ENCODE results near the gene BLVRA. TPM values are rescaled to one million over a fixed set of nuclear protein-coding genes. Genes with fewer than 3 reads are reported as not detected.
"Not testable (repeated sequence)": the region's sequence is repeated elsewhere in the genome, so short reads cannot be mapped to it uniquely, and the experiment has no call there.

Gene BLVRA
- total RNA-seq, 1 donor from 2014 or later: 48.1 TPM

DNA sequence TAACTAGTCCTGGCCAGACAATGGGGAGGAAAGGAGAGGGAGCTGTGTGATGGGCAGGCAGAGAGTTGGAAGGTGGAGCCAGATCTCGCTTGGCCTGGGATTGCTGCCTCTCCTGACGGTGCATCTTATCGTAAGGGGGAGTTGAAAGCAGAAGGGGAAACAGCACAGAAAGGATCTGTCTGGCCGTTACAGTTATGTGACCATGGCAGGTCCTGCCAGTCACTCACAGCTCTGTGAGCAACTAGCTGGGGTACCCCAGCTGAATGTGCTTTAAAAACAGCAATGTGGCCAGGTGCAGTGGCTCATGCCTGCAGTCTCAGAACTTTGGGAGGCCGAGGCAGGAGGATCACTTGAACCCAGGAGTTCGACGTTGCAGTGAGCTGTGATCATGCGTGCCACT is 8.1 kb downstream of the BLVRA start:
- Mint-ChIP-seq H3K4me1 (ENCODE audit: low read depth) (peaks cover 24% of the 10 kb centered on the region), H3K27ac (no peak overlapping the region), H3K4me3 (no peak overlapping the region), H3K9me3 (no peaks in the 10 kb centered on the region), H3K27me3 (ENCODE audit: insufficient read depth) (no peaks in the 10 kb centered on the region), H3K36me3 (ENCODE audit: low read depth) (peaks cover 6% of the 10 kb centered on the region)
- intact Hi-C loops (cut with micrococcal nuclease): no loop called here
- no peak for DNase-seq (ENCODE audit: low spot score)

DNA sequence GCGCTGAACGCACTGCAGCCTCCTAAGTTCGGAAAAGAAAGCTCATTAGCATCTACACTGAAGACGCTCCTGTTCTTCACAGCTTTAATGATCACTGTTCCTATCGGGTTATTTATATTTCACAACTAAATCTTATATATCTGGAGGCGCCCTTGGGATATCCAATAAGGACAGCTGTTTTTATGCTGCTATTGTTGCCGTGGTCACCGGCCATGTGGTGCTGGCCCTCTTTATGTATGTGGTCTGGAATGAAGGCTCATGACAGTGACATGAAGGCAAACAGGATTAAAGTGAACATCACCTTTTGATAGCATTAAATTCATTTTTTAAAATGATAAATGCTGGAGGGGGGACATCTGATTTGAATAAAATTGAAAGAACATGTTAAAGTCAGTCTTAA is 8.8 kb downstream of the BLVRA start:
- Mint-ChIP-seq H3K9me3 (no peaks in the 10 kb centered on the region), H3K36me3 (ENCODE audit: low read depth) (peaks cover 7% of the 10 kb centered on the region), H3K27ac (no peak overlapping the region), H3K4me1 (ENCODE audit: low read depth) (peaks cover 24% of the 10 kb centered on the region), H3K4me3 (no peak overlapping the region), H3K27me3 (ENCODE audit: insufficient read depth) (no peaks in the 10 kb centered on the region)
- no peak for DNase-seq (ENCODE audit: low spot score)
- intact Hi-C loops (cut with micrococcal nuclease): no loop called here

DNA sequence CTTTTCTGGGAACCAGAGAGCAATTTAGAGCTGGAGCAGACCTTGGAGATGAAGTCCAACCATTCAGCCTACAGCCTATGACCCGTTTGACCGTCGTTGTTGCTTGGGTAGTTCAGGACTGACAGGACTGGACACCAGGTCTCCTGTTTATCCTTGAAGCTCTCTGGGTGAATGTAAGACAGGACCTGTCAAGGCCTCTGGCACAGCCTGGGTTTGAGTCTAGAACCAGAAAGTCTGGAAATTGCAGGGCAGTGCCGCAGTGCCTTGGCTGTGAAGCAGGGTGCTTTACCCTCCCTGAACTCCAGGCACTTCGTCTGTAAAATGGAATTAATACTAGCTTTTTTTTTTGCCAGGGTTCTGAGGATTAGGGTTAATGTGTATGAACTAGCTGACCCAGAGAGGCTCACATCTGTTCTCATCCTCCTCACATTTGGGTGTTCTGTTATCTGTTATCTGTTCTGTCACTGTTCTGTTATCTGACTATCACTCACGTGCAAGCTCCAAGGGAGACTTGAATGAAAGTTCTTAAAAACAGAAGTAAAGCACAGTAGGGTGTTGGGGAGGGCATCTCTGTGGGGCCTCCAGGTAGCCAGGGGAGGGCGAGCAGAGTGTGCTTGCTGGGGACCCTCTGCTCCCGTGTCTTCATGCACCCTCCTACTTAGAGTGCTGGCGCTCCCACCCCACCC is 9.9 kb downstream of the BLVRA start:
- Mint-ChIP-seq H3K27ac (no peak overlapping the region), H3K27me3 (ENCODE audit: insufficient read depth) (no peaks in the 10 kb centered on the region), H3K9me3 (no peaks in the 10 kb centered on the region), H3K4me3 (no peak overlapping the region), H3K36me3 (ENCODE audit: low read depth) (peaks cover 11% of the 10 kb centered on the region), H3K4me1 (ENCODE audit: low read depth) (peaks cover 17% of the 10 kb centered on the region)
- no peak for DNase-seq (ENCODE audit: low spot score)
- intact Hi-C loops (cut with micrococcal nuclease): no loop called here

DNA sequence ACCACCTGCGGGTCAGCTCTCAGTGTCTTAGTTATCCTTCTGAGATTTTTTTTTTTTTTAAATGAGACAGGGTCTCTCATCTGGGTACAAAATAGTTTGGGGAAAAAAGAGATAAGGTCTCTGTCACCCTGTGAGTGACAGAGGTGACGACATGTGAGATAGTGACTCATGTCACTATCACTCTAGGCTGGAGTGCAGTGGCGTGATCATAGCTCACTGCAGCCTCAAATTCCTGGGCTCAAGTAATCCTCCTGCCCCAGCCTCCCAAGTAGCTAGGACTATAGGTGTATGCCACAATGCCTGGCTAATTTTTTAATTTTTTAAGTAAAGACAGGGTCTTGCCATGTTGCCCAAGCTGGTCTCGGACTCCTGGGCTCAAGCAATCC is 10.4 kb downstream of the BLVRA start:
- H3K27ac Mint-ChIP-seq: no peak overlapping the region
- no peaks in the 10 kb centered on the region for H3K27me3 Mint-ChIP-seq (ENCODE audit: insufficient read depth)
- H3K36me3 Mint-ChIP-seq (ENCODE audit: low read depth): peaks cover 13% of the 10 kb centered on the region
- no peak for DNase-seq (ENCODE audit: low spot score)
- H3K9me3 Mint-ChIP-seq: no peaks in the 10 kb centered on the region
- peaks cover 12% of the 10 kb centered on the region for H3K4me1 Mint-ChIP-seq (ENCODE audit: low read depth)
- intact Hi-C loops (cut with micrococcal nuclease): no loop called here
- no peak overlapping the region for H3K4me3 Mint-ChIP-seq

DNA sequence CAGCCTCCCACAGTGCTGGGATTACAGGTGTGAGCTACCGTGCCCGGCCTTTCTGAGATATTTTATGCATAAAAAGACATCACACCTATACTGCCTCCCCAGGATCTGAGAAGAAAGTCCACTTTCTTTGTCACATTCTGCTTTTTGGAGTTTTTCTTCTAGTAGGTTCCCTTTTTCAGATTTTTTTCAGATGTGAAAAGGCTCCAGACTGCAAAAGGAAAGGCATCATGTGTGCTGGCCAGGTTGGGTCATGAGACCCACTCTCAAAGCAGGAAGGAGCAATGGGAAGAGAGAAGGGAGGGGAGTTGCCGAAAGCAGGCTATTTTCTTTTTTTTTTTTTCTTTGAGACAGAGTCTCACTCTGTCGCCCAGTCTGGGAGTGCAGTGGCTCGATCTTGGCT is 10.8 kb downstream of the BLVRA start:
- peaks cover 8% of the 10 kb centered on the region for H3K4me1 Mint-ChIP-seq (ENCODE audit: low read depth)
- no peak for DNase-seq (ENCODE audit: low spot score)
- no peaks in the 10 kb centered on the region for H3K27me3 Mint-ChIP-seq (ENCODE audit: insufficient read depth)
- H3K36me3 Mint-ChIP-seq (ENCODE audit: low read depth): peaks cover 13% of the 10 kb centered on the region
- intact Hi-C loops (cut with micrococcal nuclease): no loop called here
- no peak overlapping the region for H3K27ac Mint-ChIP-seq
- no peaks in the 10 kb centered on the region for H3K9me3 Mint-ChIP-seq
- H3K4me3 Mint-ChIP-seq: no peak overlapping the region

DNA sequence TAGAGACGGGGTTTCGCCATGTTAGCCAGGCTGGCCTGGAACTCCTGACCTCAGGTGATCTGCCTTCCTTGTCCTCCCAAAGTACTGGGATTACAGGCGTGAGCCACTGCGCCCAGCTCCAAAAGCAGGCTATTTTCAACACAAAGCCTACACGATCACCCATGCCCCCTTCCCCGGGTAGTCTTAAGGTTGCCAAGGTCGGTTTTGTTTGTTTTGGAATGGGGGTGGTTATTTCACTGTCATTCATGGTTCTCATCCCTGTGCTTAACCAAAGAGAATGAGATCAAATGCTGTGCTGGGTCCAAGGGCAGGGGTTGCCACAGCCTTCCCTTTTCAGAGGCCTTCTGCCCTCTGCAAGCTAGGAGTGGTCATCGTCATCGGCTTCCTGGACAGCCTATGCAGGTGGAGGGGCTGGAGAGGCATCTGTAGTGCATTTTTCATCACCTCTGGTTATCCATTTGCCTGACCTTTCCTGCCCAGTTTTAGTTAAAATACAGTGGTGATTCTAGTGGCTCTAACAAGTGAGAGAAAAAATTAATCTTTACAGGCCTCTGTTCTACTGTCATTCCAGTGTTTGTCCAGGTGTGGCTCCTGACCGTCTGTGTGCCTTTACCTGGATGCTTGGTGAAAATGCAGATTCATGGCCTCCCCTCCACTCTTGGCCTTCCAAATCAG is 11.4 kb downstream of the BLVRA start:
- H3K9me3 Mint-ChIP-seq: no peaks in the 10 kb centered on the region
- peaks cover 13% of the 10 kb centered on the region for H3K36me3 Mint-ChIP-seq (ENCODE audit: low read depth)
- no peak overlapping the region for H3K4me3 Mint-ChIP-seq
- no peak for DNase-seq (ENCODE audit: low spot score)
- H3K4me1 Mint-ChIP-seq (ENCODE audit: low read depth): peaks cover 1% of the 10 kb centered on the region
- H3K27me3 Mint-ChIP-seq (ENCODE audit: insufficient read depth): no peaks in the 10 kb centered on the region
- H3K27ac Mint-ChIP-seq: no peak overlapping the region
- intact Hi-C loops (cut with micrococcal nuclease): no loop called here

DNA sequence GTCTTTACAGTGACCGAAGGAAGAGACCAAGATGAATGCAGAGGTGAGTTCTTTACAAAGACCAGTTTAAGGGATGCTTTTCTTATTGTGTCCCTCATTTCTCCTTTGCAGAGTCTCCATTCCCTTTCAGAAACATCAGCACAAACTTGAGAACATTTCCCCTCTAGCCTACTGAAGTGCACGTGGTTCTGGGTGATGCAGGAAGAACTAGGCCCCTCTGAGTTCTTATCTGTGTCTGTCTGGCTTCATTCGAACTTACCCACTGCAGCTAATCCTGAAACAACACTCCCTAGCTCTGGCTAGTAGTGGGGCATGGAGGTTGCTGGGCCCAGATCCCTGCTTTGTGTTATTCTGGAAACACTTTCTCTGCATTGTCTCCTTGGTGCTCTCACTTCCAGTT is 12.6 kb downstream of the BLVRA start:
- H3K36me3 Mint-ChIP-seq (ENCODE audit: low read depth): peaks cover 13% of the 10 kb centered on the region
- no peaks in the 10 kb centered on the region for H3K9me3 Mint-ChIP-seq
- no peak overlapping the region for H3K4me3 Mint-ChIP-seq
- DNase-seq (ENCODE audit: low spot score): no peak
- H3K4me1 Mint-ChIP-seq (ENCODE audit: low read depth): no peaks in the 10 kb centered on the region
- H3K27me3 Mint-ChIP-seq (ENCODE audit: insufficient read depth): no peaks in the 10 kb centered on the region
- intact Hi-C loops (cut with micrococcal nuclease): no loop called here
- H3K27ac Mint-ChIP-seq: no peak overlapping the region

DNA sequence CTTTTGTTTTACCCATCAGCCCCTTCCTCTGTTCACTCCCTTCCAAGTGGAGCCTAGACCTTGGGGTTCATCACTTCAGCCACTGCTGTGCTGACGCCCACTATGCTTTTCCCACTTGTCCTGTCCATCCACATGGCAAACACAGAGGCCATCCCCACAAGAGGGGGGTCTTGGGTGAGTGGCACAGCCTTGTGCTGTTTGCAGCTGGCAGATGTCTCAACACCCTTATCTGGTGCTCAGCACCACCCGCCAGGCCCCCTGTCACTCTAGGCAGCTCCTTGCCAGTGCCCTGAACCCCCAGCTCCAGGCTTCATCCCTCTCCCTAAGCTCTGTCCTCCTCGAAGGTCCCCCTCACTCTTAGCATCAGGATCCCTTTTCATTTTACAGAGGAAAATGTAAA is 13.1 kb downstream of the BLVRA start:
- Mint-ChIP-seq H3K4me1 (ENCODE audit: low read depth) (no peaks in the 10 kb centered on the region), H3K27ac (no peak overlapping the region), H3K4me3 (no peak overlapping the region), H3K27me3 (ENCODE audit: insufficient read depth) (no peaks in the 10 kb centered on the region), H3K9me3 (peaks cover 3% of the 10 kb centered on the region), H3K36me3 (ENCODE audit: low read depth) (peaks cover 15% of the 10 kb centered on the region)
- DNase-seq (ENCODE audit: low spot score): no peak
- intact Hi-C loops (cut with micrococcal nuclease): no loop called here

DNA sequence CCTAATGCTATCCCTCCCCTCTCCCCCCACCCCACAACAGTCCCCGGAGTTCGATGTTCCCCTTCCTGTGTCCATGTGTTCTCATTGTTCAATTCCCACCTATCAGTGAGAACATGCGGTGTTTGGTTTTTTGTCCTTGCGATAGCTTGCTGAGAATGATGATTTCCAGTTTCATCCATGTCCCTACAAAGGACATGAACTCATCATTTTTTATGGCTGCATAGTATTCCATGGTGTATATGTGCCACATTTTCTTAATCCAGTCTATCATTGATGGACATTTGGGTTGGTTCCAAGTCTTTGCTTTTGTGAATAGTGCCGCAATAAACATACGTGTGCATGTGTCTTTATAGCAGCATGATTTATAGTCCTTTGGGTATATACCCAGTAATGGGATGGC is 14.8 kb downstream of the BLVRA start:
- H3K4me3 Mint-ChIP-seq; intact Hi-C loops (cut with micrococcal nuclease); DNase-seq (ENCODE audit: low spot score); H3K9me3 Mint-ChIP-seq; H3K4me1 Mint-ChIP-seq (ENCODE audit: low read depth); H3K27me3 Mint-ChIP-seq (ENCODE audit: insufficient read depth); H3K27ac Mint-ChIP-seq: not testable (repeated sequence)
- H3K36me3 Mint-ChIP-seq (ENCODE audit: low read depth): peaks cover 18% of the 10 kb centered on the region

DNA sequence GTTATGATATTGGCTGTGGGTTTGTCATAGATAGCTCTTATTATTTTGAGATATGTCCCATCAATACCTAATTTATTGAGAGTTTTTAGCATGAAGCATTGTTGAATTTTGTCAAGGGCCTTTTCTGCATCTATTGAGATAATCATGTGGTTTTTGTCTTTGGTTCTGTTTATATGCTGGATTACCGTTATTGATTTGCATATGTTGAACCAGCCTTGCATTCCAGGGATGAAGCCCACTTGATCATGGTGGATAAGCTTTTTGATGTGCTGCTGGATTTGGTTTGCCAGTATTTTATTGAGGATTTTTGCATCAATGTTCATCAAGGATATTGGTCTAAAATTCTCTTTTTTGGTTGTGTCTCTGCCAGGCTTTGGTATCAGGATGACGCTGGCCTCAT is 16.8 kb downstream of the BLVRA start:
- H3K36me3 Mint-ChIP-seq (ENCODE audit: low read depth): peaks cover 22% of the 10 kb centered on the region
- H3K27ac Mint-ChIP-seq; H3K4me1 Mint-ChIP-seq (ENCODE audit: low read depth); H3K27me3 Mint-ChIP-seq (ENCODE audit: insufficient read depth); DNase-seq (ENCODE audit: low spot score); H3K4me3 Mint-ChIP-seq; H3K9me3 Mint-ChIP-seq; intact Hi-C loops (cut with micrococcal nuclease): not testable (repeated sequence)

DNA sequence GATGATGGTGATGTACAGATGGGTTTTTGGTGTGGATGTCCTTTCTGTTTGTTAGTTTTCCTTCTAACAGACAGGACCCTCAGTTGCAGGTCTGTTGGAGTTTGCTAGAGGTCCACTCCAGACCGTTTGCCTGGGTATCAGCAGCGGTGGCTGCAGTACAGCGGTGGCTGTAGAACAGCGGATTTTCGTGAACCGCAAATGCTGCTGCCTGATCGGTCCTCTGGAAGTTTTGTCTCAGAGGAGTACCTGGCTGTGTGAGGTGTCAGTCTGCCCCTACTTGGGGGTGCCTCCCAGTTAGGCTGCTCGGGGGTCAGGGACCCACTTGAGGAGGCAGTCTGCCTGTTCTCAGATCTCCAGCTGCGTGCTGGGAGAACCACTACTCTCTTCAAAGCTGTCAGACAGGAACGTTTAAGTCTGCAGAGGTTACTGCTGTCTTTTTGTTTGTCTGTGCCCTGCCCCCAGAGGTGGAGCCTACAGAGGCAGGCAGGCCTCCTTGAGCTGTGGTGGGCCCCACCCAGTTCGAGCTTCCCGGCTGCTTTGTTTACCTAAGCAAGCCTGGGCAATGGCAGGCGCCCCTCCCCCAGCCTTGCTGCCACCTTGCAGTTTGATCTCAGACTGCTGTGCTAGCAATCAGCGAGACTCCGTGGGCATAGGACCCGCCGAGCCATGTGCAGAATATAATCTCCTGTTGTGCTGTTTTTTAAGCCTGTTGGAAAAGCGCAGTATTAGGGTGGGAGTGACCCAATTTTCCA is 20.0 kb downstream of the BLVRA start:
- H3K36me3 Mint-ChIP-seq (ENCODE audit: low read depth): peaks cover 13% of the 10 kb centered on the region
- H3K9me3 Mint-ChIP-seq; intact Hi-C loops (cut with micrococcal nuclease); H3K4me1 Mint-ChIP-seq (ENCODE audit: low read depth); H3K4me3 Mint-ChIP-seq; H3K27ac Mint-ChIP-seq; DNase-seq (ENCODE audit: low spot score); H3K27me3 Mint-ChIP-seq (ENCODE audit: insufficient read depth): not testable (repeated sequence)

DNA sequence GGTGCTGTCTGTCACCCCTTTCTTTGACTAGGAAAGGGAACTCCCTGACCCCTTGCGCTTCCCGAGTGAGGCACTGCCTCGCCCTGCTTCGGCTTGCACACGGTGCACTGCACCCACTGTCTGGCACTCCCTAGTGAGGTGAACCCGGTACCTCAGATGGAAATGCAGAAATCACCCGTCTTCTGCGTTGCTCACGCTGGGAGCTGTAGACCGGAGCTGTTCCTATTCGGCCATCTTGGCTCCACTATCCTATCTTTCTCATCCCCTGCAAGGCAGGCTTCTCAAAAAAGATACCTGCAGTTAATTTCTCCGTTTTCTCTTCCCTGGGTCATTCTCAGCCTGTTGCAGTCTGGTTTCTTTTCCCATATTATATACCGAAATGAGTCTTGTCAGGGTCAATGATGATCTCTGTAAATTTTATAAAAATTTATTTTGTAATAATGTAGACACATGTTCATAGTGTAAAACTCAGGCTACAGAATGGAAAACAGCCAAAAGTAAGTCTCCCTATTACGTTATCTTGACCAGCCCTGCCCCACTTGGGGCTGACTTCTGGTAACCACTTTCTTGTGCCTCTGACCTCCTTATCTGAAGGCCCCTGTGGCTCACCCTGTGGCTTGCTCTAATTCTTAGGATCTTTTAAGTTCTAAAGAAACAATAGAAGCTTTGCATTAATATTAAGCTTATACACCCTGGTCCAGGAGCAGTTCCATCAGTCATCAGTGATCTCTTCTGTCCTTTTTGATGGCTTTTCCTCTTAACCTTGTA is 20.7 kb downstream of the BLVRA start:
- H3K27ac Mint-ChIP-seq: no peak overlapping the region
- H3K36me3 Mint-ChIP-seq (ENCODE audit: low read depth): peaks cover 11% of the 10 kb centered on the region
- intact Hi-C loops (cut with micrococcal nuclease): no loop called here
- DNase-seq (ENCODE audit: low spot score): no peak
- H3K4me3 Mint-ChIP-seq: no peak overlapping the region
- H3K4me1 Mint-ChIP-seq (ENCODE audit: low read depth): peaks cover 3% of the 10 kb centered on the region
- peaks cover 6% of the 10 kb centered on the region for H3K9me3 Mint-ChIP-seq
- no peaks in the 10 kb centered on the region for H3K27me3 Mint-ChIP-seq (ENCODE audit: insufficient read depth)
